OCI-LY7 (cell line): ENCODE data around the gene SART1. TPM values are rescaled to one million over a fixed set of nuclear protein-coding genes. Genes with fewer than 3 reads are reported as not detected.
A peak's percentile ranks its signal among the peaks of the same experiment; 100 is the strongest.

ENCODE experiments used
- BruUV-seq: library from RNA; stranded (reverse); fragments of 400-500 nt; replicated peaks from 2 replicates; lab custom pipeline; 2021; lab: Mats Ljungman, UMichigan
- CTCF ChIA-PET: fragments of 300-600 bp; sonication (Branson Sonifier 250); formaldehyde crosslinking; loops from one replicate; lab custom pipeline; 2022; ENCODE audit warnings: antibody characterized with exemption; ENCODE audit not compliant: unreplicated experiment; lab: Charles Lee
- POLR2A ChIA-PET: fragments of 300-600 bp; sonication (Branson Sonifier 250); formaldehyde crosslinking; loops from one replicate; lab custom pipeline; 2022; ENCODE audit warnings: antibody characterized with exemption; lab: Charles Lee
- DNase-seq: peaks from one replicate; pipeline ENCODE4 v3.0.0-alpha.2; 2015; ENCODE audit warnings: low spot score
- H2AFZ ChIP-seq: fragments of 200-600 bp; sonication (generic), shearing (Covaris generic); 2 replicates; pipeline ENCODE4 v1.6.1; 2014; ENCODE audit warnings: mild to moderate bottlenecking, antibody characterized with exemption, low read length, moderate library complexity
- H3K27ac ChIP-seq: fragments of 200-600 bp; sonication (generic); 2 replicates; pipeline ENCODE4 v1.5.1; 2014; ENCODE audit warnings: mixed run types, low read depth, mild to moderate bottlenecking, moderate library complexity, low read length, inconsistent platforms; ENCODE audit not compliant: poor library complexity, severe bottlenecking
- H3K36me3 ChIP-seq: fragments of 200-600 bp; sonication (generic); 2 replicates; pipeline ENCODE4 v1.6.1; 2014; ENCODE audit warnings: mild to moderate bottlenecking, antibody characterized with exemption, low read length, moderate library complexity, mixed read lengths; ENCODE audit not compliant: insufficient read depth
- H3K4me1 ChIP-seq: fragments of 200-600 bp; sonication (generic); 2 replicates; pipeline ENCODE4 v1.5.1; 2014; ENCODE audit warnings: mild to moderate bottlenecking, low read length; ENCODE audit not compliant: insufficient read depth, poor library complexity, severe bottlenecking
- H3K4me2 ChIP-seq: fragments of 200-600 bp; sonication (generic); 2 replicates; pipeline ENCODE4 v1.6.1; 2014; ENCODE audit warnings: mild to moderate bottlenecking, low read length
- H3K4me3 ChIP-seq: fragments of 200-600 bp; sonication (generic); 2 replicates; pipeline ENCODE4 v1.5.1; 2014; ENCODE audit warnings: mild to moderate bottlenecking, low read depth, low read length; ENCODE audit not compliant: poor library complexity, severe bottlenecking
- H3K79me2 ChIP-seq: fragments of 200-600 bp; sonication (generic); 2 replicates; pipeline ENCODE4 v1.6.1; 2016; ENCODE audit warnings: low read depth, mild to moderate bottlenecking, low read length, moderate library complexity, mixed read lengths; ENCODE audit not compliant: insufficient read depth
- H3K9me2 ChIP-seq: fragments of 200-600 bp; sonication (generic); 2 replicates; pipeline ENCODE4 v1.6.1; 2016; ENCODE audit warnings: mild to moderate bottlenecking, low read length, mixed read lengths; ENCODE audit not compliant: insufficient read depth
- H3K9me3 ChIP-seq: fragments of 200-600 bp; sonication (generic); 2 replicates; pipeline ENCODE4 v1.6.1; 2014; ENCODE audit warnings: mild to moderate bottlenecking, mixed run types, low read length, mixed read lengths
- H4K20me1 ChIP-seq: fragments of 200-600 bp; sonication (generic); 2 replicates; pipeline ENCODE4 v1.6.1; 2014; ENCODE audit warnings: mild to moderate bottlenecking, antibody characterized with exemption, low read length, moderate library complexity, mixed read lengths; ENCODE audit not compliant: insufficient read depth
- EZH2phosphoT487 ChIP-seq: fragments of 200-600 bp; sonication (generic); IDR thresholded peaks from 2 replicates; pipeline ENCODE4 v1.6.1; 2018; ENCODE audit warnings: low read depth, borderline replicate concordance, mild to moderate bottlenecking, mixed run types, antibody characterized with exemption, low read length, moderate library complexity, mixed read lengths
- intact Hi-C: fragments of 100-400 bp; cut with micrococcal nuclease; formaldehyde crosslinking; loops from one replicate; pipeline ENCODE4 v1.10.0; 2022; ENCODE audit not compliant: unreplicated experiment
- total RNA-seq, 2 experiments: library from RNA; depleted of rRNA in 1 of 2; stranded (reverse); fragments of >200 nt in 1 of 2; shearing (Covaris generic) in 1 of 2; gene quantifications; 2 replicates each; pipeline ENCODE4 v1.2.3, GENCODE V29; 2014 to 2022
- TF ChIP-seq, protein P1 (sequence below): fragments of 200-600 bp; sonication (generic); conservative IDR thresholded peaks from 2 replicates; pipeline ENCODE4 v1.5.1; 2014; ENCODE audit warnings: mild to moderate bottlenecking, antibody characterized with exemption, low read length, moderate library complexity, mixed read lengths

Gene SART1
- total RNA-seq, 2 experiments from 2014 or later = 50.4 to 55.5 TPM

DNA sequence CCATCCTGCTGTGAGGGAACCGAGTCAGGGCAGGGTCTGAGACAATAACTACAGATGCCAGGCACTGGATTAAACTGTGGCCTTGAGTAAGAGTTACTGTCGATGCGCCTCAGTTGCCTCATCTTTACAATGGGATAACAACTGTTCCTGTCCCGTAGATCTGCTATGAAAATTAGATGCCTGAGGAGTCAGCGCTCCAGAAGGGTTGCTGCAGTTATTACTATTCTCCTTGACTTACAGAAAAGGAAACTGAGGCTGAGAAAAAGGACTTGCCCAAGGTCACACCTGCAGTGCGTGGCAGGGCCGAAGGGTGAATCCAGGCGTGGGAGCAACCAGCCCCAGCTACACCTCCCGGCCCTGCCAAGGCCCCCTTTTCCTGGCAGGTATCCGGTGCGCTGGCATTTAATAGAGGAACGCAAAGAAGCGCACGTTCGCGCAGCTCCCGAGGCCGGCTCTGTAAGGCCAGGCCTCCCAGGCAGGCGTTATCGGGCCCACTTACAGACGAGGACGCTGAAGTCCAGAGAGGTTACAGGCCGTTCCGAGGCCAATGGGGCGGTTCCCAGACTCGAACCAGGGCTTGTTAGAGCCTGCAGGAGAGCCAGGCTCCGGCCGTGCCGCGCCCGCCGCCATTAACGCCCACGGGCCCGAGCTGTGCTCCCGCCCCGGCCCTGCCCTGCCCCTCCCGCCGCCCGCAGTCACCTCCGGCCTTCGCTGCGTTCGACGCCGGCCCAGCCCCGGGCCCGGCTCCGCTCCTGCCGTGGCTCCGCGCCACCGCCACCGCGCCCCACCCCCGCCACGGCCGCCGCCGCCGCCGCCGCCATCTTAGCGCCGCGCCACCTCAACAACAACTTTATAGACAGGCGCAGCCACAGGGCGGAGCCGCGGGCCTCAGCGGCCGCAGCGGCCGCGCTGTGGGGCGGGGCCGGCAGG lies 43.1 kb upstream of the SART1 start, which contains the start of gene C11orf68:
Gene C11orf68 (minus strand): TSS at position 852 of the 930 bp plus-strand sequence. CDS start 31 bp downstream, at position 821.
- ChIA-PET CTCF (no interaction called here), POLR2A (interaction anchor here (0.6 kb wide), 1 partner anchor 68 kb away, joined by 3 read pairs; no protein-coding TSS in a partner anchor)
- no peaks in the 10 kb centered on the region for H3K9me3 ChIP-seq
- peak within 1 kb of the TSS; percentile 33 for H2AFZ ChIP-seq
- H3K9me2 ChIP-seq = no peaks in the 10 kb centered on the region
- H3K79me2 ChIP-seq = peaks cover 11% of the 10 kb centered on the region; the same call in 1 of the 2 replicates
- peaks cover 8% of the 10 kb centered on the region; the same call in 1 of the 2 replicates for H3K36me3 ChIP-seq
- TSS peak; percentile 63 for BruUV-seq
- H3K4me3 ChIP-seq = peak within 1 kb of the TSS; percentile 85
- intact Hi-C loops = loop anchor here (1.0 to 2.0 kb wide), 4 partner anchors 18 to 84 kb away; partner anchors contain the start of genes BANF1, CCDC85B, CFL1 and EIF1AD
- TF ChIP-seq, protein P1, sequence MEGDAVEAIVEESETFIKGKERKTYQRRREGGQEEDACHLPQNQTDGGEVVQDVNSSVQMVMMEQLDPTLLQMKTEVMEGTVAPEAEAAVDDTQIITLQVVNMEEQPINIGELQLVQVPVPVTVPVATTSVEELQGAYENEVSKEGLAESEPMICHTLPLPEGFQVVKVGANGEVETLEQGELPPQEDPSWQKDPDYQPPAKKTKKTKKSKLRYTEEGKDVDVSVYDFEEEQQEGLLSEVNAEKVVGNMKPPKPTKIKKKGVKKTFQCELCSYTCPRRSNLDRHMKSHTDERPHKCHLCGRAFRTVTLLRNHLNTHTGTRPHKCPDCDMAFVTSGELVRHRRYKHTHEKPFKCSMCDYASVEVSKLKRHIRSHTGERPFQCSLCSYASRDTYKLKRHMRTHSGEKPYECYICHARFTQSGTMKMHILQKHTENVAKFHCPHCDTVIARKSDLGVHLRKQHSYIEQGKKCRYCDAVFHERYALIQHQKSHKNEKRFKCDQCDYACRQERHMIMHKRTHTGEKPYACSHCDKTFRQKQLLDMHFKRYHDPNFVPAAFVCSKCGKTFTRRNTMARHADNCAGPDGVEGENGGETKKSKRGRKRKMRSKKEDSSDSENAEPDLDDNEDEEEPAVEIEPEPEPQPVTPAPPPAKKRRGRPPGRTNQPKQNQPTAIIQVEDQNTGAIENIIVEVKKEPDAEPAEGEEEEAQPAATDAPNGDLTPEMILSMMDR = no peak
- no peak for TF ChIP-seq EZH2phosphoT487
- H3K4me2 ChIP-seq = peak within 1 kb of the TSS; percentile 94
- no peak for DNase-seq
- peaks cover 22% of the 10 kb centered on the region for H3K4me1 ChIP-seq
- H4K20me1 ChIP-seq = no peaks in the 10 kb centered on the region
- peak within 1 kb of the TSS; percentile 54 for H3K27ac ChIP-seq

DNA sequence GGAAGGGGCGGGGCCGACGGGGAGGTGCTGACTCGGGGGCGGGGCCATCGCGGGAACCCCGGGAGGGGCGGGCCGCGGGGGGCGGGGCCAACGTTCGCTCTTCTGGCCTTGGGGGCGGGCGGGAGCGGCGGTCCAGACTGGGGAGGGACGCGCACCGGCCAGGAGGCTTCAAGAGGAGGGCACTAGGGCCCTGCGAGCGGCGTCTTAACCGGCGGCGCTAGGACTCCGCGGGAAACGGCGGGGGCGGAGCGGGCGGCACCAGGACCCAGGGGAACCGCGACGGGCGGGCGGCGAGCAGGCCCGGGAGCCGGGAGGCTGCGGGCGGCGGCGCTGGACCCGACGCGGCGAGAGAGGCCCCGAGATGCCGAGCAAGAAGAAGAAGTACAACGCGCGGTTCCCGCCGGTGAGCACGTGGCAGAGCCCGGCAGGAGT lies 42.4 kb upstream of the SART1 start, which contains the start of gene DRAP1:
Gene DRAP1 (plus strand): TSS at position 286 of the 432 bp plus-strand sequence. CDS start 76 bp downstream, at position 362.
- Histone ChIP-seq H3K36me3 (peaks cover 8% of the 10 kb centered on the region; the same call in 1 of the 2 replicates), H3K4me2 (peak within 1 kb of the TSS; percentile 94), H2AFZ (peak within 1 kb of the TSS; percentile 33), H3K9me3 (no peaks in the 10 kb centered on the region), H3K79me2 (peaks cover 11% of the 10 kb centered on the region; the same call in 1 of the 2 replicates), H4K20me1 (no peaks in the 10 kb centered on the region), H3K9me2 (no peaks in the 10 kb centered on the region), H3K4me1 (peaks cover 22% of the 10 kb centered on the region), H3K4me3 (peak within 1 kb of the TSS; percentile 85), H3K27ac (peak within 1 kb of the TSS; percentile 54)
- TF ChIP-seq EZH2phosphoT487 = no peak
- TF ChIP-seq, protein P1 = no peak
- POLR2A ChIA-PET = no interaction called here
- no TSS peak for BruUV-seq
- CTCF ChIA-PET = no interaction called here
- intact Hi-C loops = loop anchor here (1.0 to 2.0 kb wide), 4 partner anchors 18 to 83 kb away; partner anchors contain the start of genes BANF1, CCDC85B, CFL1 and EIF1AD
- peak; percentile 99 for DNase-seq
